HepG2 (cell line): ENCODE data around the gene PKLR. TPM values are rescaled to one million over a fixed set of nuclear protein-coding genes. Genes with fewer than 3 reads are reported as not detected.
A peak's percentile ranks its signal among the peaks of the same experiment; 100 is the strongest.

Source experiments
- ETV5 ChIP-seq: IDR thresholded peaks from 2 replicates; pipeline ENCODE4 v1.6.1; 2018; ENCODE audit warnings: missing biosample characterization, missing genetic modification reagents, inconsistent platforms, borderline replicate concordance
- FIP1L1 ChIP-seq: fragments of 200-400 bp; formaldehyde crosslinking; IDR thresholded peaks from 2 replicates; pipeline ENCODE4 v1.6.1; 2018; ENCODE audit warnings: low read depth, mild to moderate bottlenecking, low read length, moderate library complexity, borderline replicate concordance; ENCODE audit not compliant: insufficient read depth
- HNF4G ChIP-seq, 2 experiments: sonication (generic) in 1 of 2; formaldehyde crosslinking in 1 of 2; IDR thresholded peaks; 2 replicates each; pipeline versions ENCODE4 v1.4.0 to v1.6.1; 2011 to 2020; ENCODE audit warnings: borderline replicate concordance in 2 of 2, low read depth in 2 of 2, mild to moderate bottlenecking in 2 of 2, low read length in 1 of 2, missing genetic modification reagents in 1 of 2, moderate library complexity in 1 of 2
- KLF6 ChIP-seq: IDR thresholded peaks from 2 replicates; pipeline ENCODE4 v1.8.0; 2016; ENCODE audit warnings: missing biosample characterization, missing genetic modification reagents
- MIER2 ChIP-seq: IDR thresholded peaks from 2 replicates; pipeline ENCODE4 v1.6.1; 2016; ENCODE audit warnings: missing biosample characterization, missing genetic modification reagents
- NFIB ChIP-seq: sonication (generic); formaldehyde crosslinking; IDR thresholded peaks from 2 replicates; pipeline ENCODE4 v1.9.0; 2021; ENCODE audit warnings: missing genetic modification reagents, mild to moderate bottlenecking, borderline replicate concordance
- RFX1 ChIP-seq: fragments of 450-650 bp; IDR thresholded peaks from 2 replicates; pipeline ENCODE4 v1.6.1; 2017
- USF2 ChIP-seq, 2 experiments: sonication (generic) in 1 of 2; formaldehyde crosslinking in 1 of 2; IDR thresholded peaks; 2 replicates each; pipeline versions ENCODE4 v1.5.1 to v1.6.1; 2011 to 2020; ENCODE audit warnings: borderline replicate concordance in 1 of 2, low read depth in 1 of 2, low read length in 1 of 2, mild to moderate bottlenecking in 1 of 2, missing genetic modification reagents in 1 of 2, moderate library complexity in 1 of 2
- ZBTB14 ChIP-seq: sonication (generic); formaldehyde crosslinking; IDR thresholded peaks from 2 replicates; pipeline ENCODE4 v1.4.0; 2020; ENCODE audit warnings: missing genetic modification reagents
- ZFP90 ChIP-seq: sonication (generic); formaldehyde crosslinking; IDR thresholded peaks from 2 replicates; pipeline ENCODE4 v1.8.0; 2022; ENCODE audit warnings: missing genetic modification reagents, mild to moderate bottlenecking, inconsistent platforms, borderline replicate concordance
- ZNF333 ChIP-seq: sonication (generic); formaldehyde crosslinking; IDR thresholded peaks from 2 replicates; pipeline ENCODE4 v1.4.0; 2020; ENCODE audit warnings: mild to moderate bottlenecking, missing genetic modification reagents, borderline replicate concordance
- ZNF570 ChIP-seq: sonication (generic); formaldehyde crosslinking; IDR thresholded peaks from 2 replicates; pipeline ENCODE4 v1.4.0; 2020; ENCODE audit warnings: mild to moderate bottlenecking, missing genetic modification reagents, borderline replicate concordance
- ZNF749 ChIP-seq: sonication (generic); formaldehyde crosslinking; IDR thresholded peaks from 2 replicates; pipeline ENCODE4 v1.8.0; 2022; ENCODE audit warnings: mild to moderate bottlenecking, missing genetic modification reagents, moderate library complexity, borderline replicate concordance
- polyA plus RNA-seq, 8 experiments: library from polyadenylated mRNA; depleted of rRNA in 3 of 8; stranded (reverse) in 7 of 8; unstranded in 1 of 8; fragments of >200 nt; fragmentation: Illumina TruSeq in 4 of 8; extraction: Trizol in 4 of 8; gene quantifications; 2 replicates each; pipeline versions ENCODE4 v1.2.1 to v1.2.3, GENCODE V29; 2011 to 2016; ENCODE audit warnings: low read depth in 4 of 8, missing spikeins in 1 of 8, mixed read lengths in 1 of 8; ENCODE audit not compliant: insufficient read depth in 1 of 8
- total RNA-seq, 5 experiments: library from RNA; depleted of rRNA; stranded (reverse); fragments of >200 nt; fragmentation: Illumina TruSeq; extraction: Trizol; gene quantifications; 2 replicates each; pipeline ENCODE4 v1.2.3, GENCODE V29; 2016; ENCODE audit warnings: low read depth in 1 of 5
- TF ChIP-seq, protein P1 (sequence below), 2 experiments: sonication (generic) in 1 of 2; formaldehyde crosslinking in 1 of 2; IDR thresholded peaks; 2 replicates each; pipeline versions ENCODE4 v1.4.0 to v1.6.1; 2016 to 2020; ENCODE audit warnings: borderline replicate concordance in 1 of 2, low read depth in 1 of 2, mild to moderate bottlenecking in 1 of 2, missing genetic modification reagents in 1 of 2
- TF ChIP-seq, protein P2 (sequence below): sonication (generic); formaldehyde crosslinking; IDR thresholded peaks from 2 replicates; pipeline ENCODE4 v1.4.0; 2020; ENCODE audit warnings: missing genetic modification reagents, borderline replicate concordance

Gene PKLR
- total and polyA plus RNA-seq, 2 of the 13 experiments (the other 11 are each of a cell fraction or from before 2014, with no cell fraction given), result 10.3 to 29.3 TPM

DNA sequence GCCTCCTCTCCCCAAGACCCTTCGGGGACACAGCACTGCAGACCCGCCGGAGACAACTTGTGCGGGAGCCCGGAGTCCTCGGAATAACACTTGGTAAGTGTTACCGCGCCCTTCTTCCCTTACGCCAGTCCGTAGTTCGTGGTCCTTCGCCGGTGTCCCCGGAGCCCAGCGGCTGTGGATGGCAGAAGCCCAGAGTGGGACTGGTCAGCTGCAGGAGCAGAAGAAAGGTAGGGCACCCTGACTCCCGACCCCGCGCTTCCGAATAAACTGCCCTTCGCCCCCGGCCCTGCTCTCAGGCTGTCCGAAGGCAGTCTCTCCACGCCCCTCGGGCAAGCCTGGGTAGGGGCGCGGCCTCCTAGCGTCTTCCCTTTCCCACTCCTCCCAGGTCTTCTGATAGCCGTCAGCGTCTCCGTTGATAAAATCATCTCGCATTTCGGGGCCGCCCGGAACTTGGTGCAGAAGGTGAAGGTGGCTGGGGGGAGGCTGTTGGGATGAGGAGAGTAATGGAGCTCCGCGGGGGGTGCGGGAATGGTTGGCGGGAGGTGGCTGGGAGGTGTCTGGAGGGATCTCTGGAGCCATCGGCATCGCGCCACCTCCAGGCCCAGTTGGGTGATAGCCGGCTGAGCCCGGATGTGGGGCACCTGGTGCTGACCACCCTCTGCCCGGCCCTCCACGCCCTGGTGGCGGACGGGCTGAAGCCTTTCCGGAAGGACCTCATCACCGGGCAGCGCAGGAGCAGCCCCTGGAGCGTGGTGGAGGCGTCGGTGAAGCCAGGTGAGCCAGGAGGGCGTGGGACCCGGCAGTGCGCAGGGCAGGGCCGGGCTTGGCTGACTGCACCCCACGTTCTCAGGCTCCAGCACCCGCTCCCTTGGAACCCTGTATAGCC is 23.7 kb upstream of the PKLR start (continued):
- TF ChIP-seq ZNF749 (CRISPR knock-in tag) (no peak), ZBTB14 (0 out of 2 replicates have a peak, but pooled peaks have one; percentile 34), MIER2 (CRISPR knock-in tag) (no peak), KLF6 (CRISPR knock-in tag) (no peak), ZFP90 (peak; percentile 31; the same call in 1 of the 2 replicates), NFIB (CRISPR knock-in tag) (no peak), FIP1L1 (no peak), RFX1 (no peak), HNF4G (IDR thresholded peaks at IDR 0.05; ENCODE audit: borderline replicate concordance, low read depth, low read length) (peak; percentile 7; the same call in 1 of the 2 replicates), HNF4G (CRISPR knock-in tag; IDR thresholded peaks at IDR 0.05; ENCODE audit: borderline replicate concordance, low read depth) (no peak), ZNF333 (CRISPR knock-in tag) (0 out of 2 replicates have a peak, but pooled peaks have one; percentile 30), ETV5 (CRISPR knock-in tag) (peak; percentile 67; the same call in 1 of the 2 replicates), ZNF570 (CRISPR knock-in tag) (no peak), USF2 (IDR thresholded peaks at IDR 0.05; ENCODE audit: low read depth, low read length) (no peak), USF2 (CRISPR knock-in tag; IDR thresholded peaks at IDR 0.05; ENCODE audit: borderline replicate concordance) (no peak)
- TF ChIP-seq, protein P1, sequence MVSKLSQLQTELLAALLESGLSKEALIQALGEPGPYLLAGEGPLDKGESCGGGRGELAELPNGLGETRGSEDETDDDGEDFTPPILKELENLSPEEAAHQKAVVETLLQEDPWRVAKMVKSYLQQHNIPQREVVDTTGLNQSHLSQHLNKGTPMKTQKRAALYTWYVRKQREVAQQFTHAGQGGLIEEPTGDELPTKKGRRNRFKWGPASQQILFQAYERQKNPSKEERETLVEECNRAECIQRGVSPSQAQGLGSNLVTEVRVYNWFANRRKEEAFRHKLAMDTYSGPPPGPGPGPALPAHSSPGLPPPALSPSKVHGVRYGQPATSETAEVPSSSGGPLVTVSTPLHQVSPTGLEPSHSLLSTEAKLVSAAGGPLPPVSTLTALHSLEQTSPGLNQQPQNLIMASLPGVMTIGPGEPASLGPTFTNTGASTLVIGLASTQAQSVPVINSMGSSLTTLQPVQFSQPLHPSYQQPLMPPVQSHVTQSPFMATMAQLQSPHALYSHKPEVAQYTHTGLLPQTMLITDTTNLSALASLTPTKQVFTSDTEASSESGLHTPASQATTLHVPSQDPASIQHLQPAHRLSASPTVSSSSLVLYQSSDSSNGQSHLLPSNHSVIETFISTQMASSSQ (IDR thresholded peaks at IDR 0.05; ENCODE audit: low read depth), result no peak
- TF ChIP-seq, protein P1 (CRISPR knock-in tag; IDR thresholded peaks at IDR 0.05; ENCODE audit: borderline replicate concordance), result no peak
- TF ChIP-seq, protein P2, sequence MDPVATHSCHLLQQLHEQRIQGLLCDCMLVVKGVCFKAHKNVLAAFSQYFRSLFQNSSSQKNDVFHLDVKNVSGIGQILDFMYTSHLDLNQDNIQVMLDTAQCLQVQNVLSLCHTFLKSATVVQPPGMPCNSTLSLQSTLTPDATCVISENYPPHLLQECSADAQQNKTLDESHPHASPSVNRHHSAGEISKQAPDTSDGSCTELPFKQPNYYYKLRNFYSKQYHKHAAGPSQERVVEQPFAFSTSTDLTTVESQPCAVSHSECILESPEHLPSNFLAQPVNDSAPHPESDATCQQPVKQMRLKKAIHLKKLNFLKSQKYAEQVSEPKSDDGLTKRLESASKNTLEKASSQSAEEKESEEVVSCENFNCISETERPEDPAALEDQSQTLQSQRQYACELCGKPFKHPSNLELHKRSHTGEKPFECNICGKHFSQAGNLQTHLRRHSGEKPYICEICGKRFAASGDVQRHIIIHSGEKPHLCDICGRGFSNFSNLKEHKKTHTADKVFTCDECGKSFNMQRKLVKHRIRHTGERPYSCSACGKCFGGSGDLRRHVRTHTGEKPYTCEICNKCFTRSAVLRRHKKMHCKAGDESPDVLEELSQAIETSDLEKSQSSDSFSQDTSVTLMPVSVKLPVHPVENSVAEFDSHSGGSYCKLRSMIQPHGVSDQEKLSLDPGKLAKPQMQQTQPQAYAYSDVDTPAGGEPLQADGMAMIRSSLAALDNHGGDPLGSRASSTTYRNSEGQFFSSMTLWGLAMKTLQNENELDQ (CRISPR knock-in tag), result no peak
